PC-9 (cell line): ENCODE results near the gene MCC. TPM values are rescaled to one million over a fixed set of nuclear protein-coding genes. Genes with fewer than 3 reads are reported as not detected.
A peak's percentile ranks its signal among the peaks of the same experiment; 100 is the strongest.

Source experiments
- BruUV-seq: library from RNA; stranded (reverse); fragments of 400-500 nt; replicated peaks from 2 replicates; lab custom pipeline; 2021; lab: Mats Ljungman, UMichigan
- CTCF ChIA-PET: fragments of 300-600 bp; sonication (Branson Sonifier 250); formaldehyde crosslinking; loops from one replicate; lab custom pipeline; 2022; ENCODE audit warnings: antibody characterized with exemption; lab: Charles Lee
- POLR2A ChIA-PET: fragments of 300-600 bp; sonication (Branson Sonifier 250); formaldehyde crosslinking; loops from one replicate; lab custom pipeline; 2022; ENCODE audit warnings: antibody characterized with exemption; ENCODE audit not compliant: unreplicated experiment; lab: Charles Lee
- DNase-seq, 2 experiments: peaks; one replicate each; pipeline versions ENCODE4 v3.0.0 to v3.0.0-alpha.2; 2015 to 2022; ENCODE audit warnings: mixed read lengths in 1 of 2
- H2AFZ ChIP-seq: fragments of 200-600 bp; sonication (generic); 2 replicates; pipeline ENCODE4 v1.8.1; 2017; ENCODE audit warnings: antibody characterized with exemption
- H3F3A ChIP-seq: fragments of 200-600 bp; sonication (generic); 2 replicates; pipeline ENCODE4 v1.8.1; 2017; ENCODE audit warnings: antibody characterized with exemption, mild to moderate bottlenecking, low read depth; ENCODE audit not compliant: insufficient read depth
- H3K27ac ChIP-seq: fragments of 200-600 bp; sonication (generic); 2 replicates; pipeline ENCODE4 v1.6.1; 2016; ENCODE audit warnings: mixed run types
- H3K27me3 ChIP-seq: fragments of 200-600 bp; sonication (generic); 2 replicates; pipeline ENCODE4 v1.6.1; 2016; ENCODE audit warnings: low read depth, mixed run types; ENCODE audit not compliant: insufficient read depth
- H3K36me3 ChIP-seq: fragments of 200-600 bp; sonication (generic); 2 replicates; pipeline ENCODE4 v1.6.1; 2016; ENCODE audit warnings: low read depth, mixed run types
- H3K4me1 ChIP-seq: fragments of 200-600 bp; sonication (generic); replicated peaks from 2 replicates; pipeline ENCODE4 v1.6.1; 2016; ENCODE audit warnings: mixed run types; ENCODE audit not compliant: insufficient read depth
- H3K4me2 ChIP-seq: fragments of 200-600 bp; sonication (generic); 2 replicates; pipeline ENCODE4 v1.6.1; 2017; ENCODE audit warnings: mixed run types
- H3K4me3 ChIP-seq: fragments of 200-600 bp; sonication (generic); 2 replicates; pipeline ENCODE4 v1.6.1; 2016; ENCODE audit warnings: mixed run types
- H3K79me2 ChIP-seq: fragments of 200-600 bp; sonication (generic); 2 replicates; pipeline ENCODE4 v1.6.1; 2017; ENCODE audit warnings: low read depth, mixed run types
- H3K9me2 ChIP-seq: fragments of 200-600 bp; sonication (generic); 2 replicates; pipeline ENCODE4 v1.8.1; 2017; ENCODE audit warnings: mild to moderate bottlenecking; ENCODE audit not compliant: insufficient read depth
- H3K9me3 ChIP-seq: fragments of 200-600 bp; sonication (generic); 2 replicates; pipeline ENCODE4 v1.8.1; 2016; ENCODE audit warnings: low read depth; ENCODE audit not compliant: insufficient read depth
- H4K20me1 ChIP-seq: fragments of 200-600 bp; sonication (generic); 2 replicates; pipeline ENCODE4 v1.8.1; 2017; ENCODE audit not compliant: insufficient read depth
- CTCF ChIP-seq: fragments of 200-600 bp; sonication (generic); conservative IDR thresholded peaks from 2 replicates; pipeline ENCODE4 v1.6.1; 2017; ENCODE audit warnings: mixed run types, antibody characterized with exemption, mild to moderate bottlenecking, moderate library complexity
- EZH2 ChIP-seq: fragments of 200-600 bp; sonication (generic); IDR thresholded peaks from 2 replicates; pipeline ENCODE4 v1.8.0; 2017; ENCODE audit warnings: antibody characterized with exemption, low read depth
- intact Hi-C: fragments of 100-400 bp; cut with micrococcal nuclease; formaldehyde crosslinking; loops from one replicate; pipeline ENCODE4 v1.10.0; 2022; ENCODE audit not compliant: unreplicated experiment
- total RNA-seq: library from RNA; stranded (reverse); gene quantifications from 2 replicates; pipeline ENCODE4 v1.2.3, GENCODE V29; 2021

The MCC gene
- total RNA-seq, 1 experiment from 2014 or later = 2.5 TPM

GRCh38 chr5:113047234-113047633 is 441.0 kb downstream of the MCC start:
- H3K9me2 ChIP-seq = no peaks in the 10 kb centered on the region
- CTCF ChIA-PET = no interaction called here
- 0 out of 2 replicates have a peak, but pooled peaks cover 4% of the 10 kb centered on the region for H3K4me1 ChIP-seq
- H3K27ac ChIP-seq = 0 out of 2 replicates have a peak overlapping the region, but pooled peaks have one; percentile 23
- intact Hi-C loops = loop anchor here (1.0 kb wide), 1 partner anchor 27 kb away; no protein-coding TSS in a partner anchor
- H3F3A ChIP-seq = no peaks in the 10 kb centered on the region
- no peak overlapping the region for H3K4me3 ChIP-seq
- H3K9me3 ChIP-seq = no peaks in the 10 kb centered on the region
- H3K36me3 ChIP-seq = no peaks in the 10 kb centered on the region
- BruUV-seq = no TSS peak
- H2AFZ ChIP-seq = no peak overlapping the region
- H3K4me2 ChIP-seq = no peak overlapping the region
- TF ChIP-seq EZH2 (no peak), CTCF (no peak)
- H3K27me3 ChIP-seq = no peaks in the 10 kb centered on the region
- H3K79me2 ChIP-seq = no peaks in the 10 kb centered on the region
- peak; percentile 68 to 77 for DNase-seq
- H4K20me1 ChIP-seq = no peaks in the 10 kb centered on the region
- POLR2A ChIA-PET = interaction anchor here (1.0 kb wide), 1 partner anchor 169 kb away, joined by 10 read pairs; no protein-coding TSS in a partner anchor

- CTCF ChIA-PET = no interaction called here
- 0 out of 2 replicates have a peak, but pooled peaks cover 4% of the 10 kb centered on the region for H3K4me1 ChIP-seq
Observed at GRCh38 chr5:113044776-113045465, 443.3 kb downstream of the MCC start.

GRCh38 chr5:113043491-113043931 is 444.7 kb downstream of the MCC start:
- Histone ChIP-seq H3K36me3 (no peaks in the 10 kb centered on the region), H3K4me1 (0 out of 2 replicates have a peak, but pooled peaks cover 4% of the 10 kb centered on the region), H3K9me3 (no peaks in the 10 kb centered on the region), H2AFZ (no peak overlapping the region), H3K27ac (no peak overlapping the region), H3K4me2 (no peak overlapping the region), H4K20me1 (no peaks in the 10 kb centered on the region), H3K27me3 (no peaks in the 10 kb centered on the region), H3K4me3 (no peak overlapping the region), H3F3A (no peaks in the 10 kb centered on the region), H3K9me2 (no peaks in the 10 kb centered on the region), H3K79me2 (no peaks in the 10 kb centered on the region)
- BruUV-seq = no TSS peak
- intact Hi-C loops = no loop called here
- CTCF ChIA-PET = no interaction called here
- no peak for DNase-seq
- TF ChIP-seq EZH2 = no peak
- TF ChIP-seq CTCF = no peak
- POLR2A ChIA-PET = no interaction called here

More at GRCh38 chr5:113044776-113045465, 443.3 kb downstream of the MCC start:
- Histone ChIP-seq H3K27ac (no peak overlapping the region), H4K20me1 (no peaks in the 10 kb centered on the region), H3F3A (no peaks in the 10 kb centered on the region), H3K4me3 (no peak overlapping the region), H3K9me3 (no peaks in the 10 kb centered on the region), H3K27me3 (no peaks in the 10 kb centered on the region), H2AFZ (no peak overlapping the region), H3K36me3 (no peaks in the 10 kb centered on the region), H3K9me2 (no peaks in the 10 kb centered on the region), H3K4me2 (no peak overlapping the region), H3K79me2 (no peaks in the 10 kb centered on the region)
- no peak for DNase-seq
- intact Hi-C loops = no loop called here
- no peak for TF ChIP-seq EZH2
- no peak for TF ChIP-seq CTCF
- BruUV-seq = no TSS peak
- POLR2A ChIA-PET = no interaction called here
